Spleen (tissue), 7 donors: Measurements from ENCODE around the gene ME3.

ENCODE experiments used
- CTCF ChIP-seq, 11 experiments: fragments of 200-600 bp in 7 of 11; fragments of 450-650 bp in 4 of 11; sonication (generic) in 4 of 11; IDR thresholded peaks in 8 of 11; conservative IDR thresholded peaks in 3 of 11; 1 replicate in 7 of 11; 2 replicates in 4 of 11; pipeline versions ENCODE4 v1.4.0 to v1.8.0; 2016 to 2021; ENCODE audit warnings: antibody characterized with exemption in 11 of 11, inconsistent platforms in 4 of 11, mild to moderate bottlenecking in 1 of 11
- POLR2A ChIP-seq, 3 donors: fragments of 450-650 bp; IDR thresholded peaks; one replicate each; pipeline ENCODE4 v1.5.1; 2017; ENCODE audit warnings: antibody characterized with exemption in 3 of 3, mild to moderate bottlenecking in 1 of 3
- donor health status: DM: no; HTN: no; CAD: no; lungs with moderate emphysema.
- donor health status: DM: no; HTN: no; CAD: no.
- donor health status: DM: no; HTN: no; CAD: no.

- TF ChIP-seq CTCF (IDR thresholded peaks at IDR 0.05 in 8 of 11, conservative IDR thresholded peaks at IDR 0.05 in 3 of 11): no peak
- TF ChIP-seq POLR2A (IDR thresholded peaks at IDR 0.05): no peak
Observed at GRCh38 chr11:86638673-86639072, 33.7 kb downstream of the ME3 start.
